Activated CD8-positive, alpha-beta T cell treated with anti-CD3 and anti-CD28 coated beads for 36 hours (primary cell): ENCODE results near the gene NEAT1. TPM values are rescaled to one million over a fixed set of nuclear protein-coding genes. Genes with fewer than 3 reads are reported as not detected.

Source experiments
- ATAC-seq: fragments of 200-7000 bp; cut with Tn5 transposase; one replicate; pipeline ENCODE4 v1.10.0; 2021; ENCODE audit warnings: mild to moderate bottlenecking, moderate library complexity
- CTCF ChIA-PET: fragments of 350-600 bp; sonication (Branson Sonifier 250); formaldehyde crosslinking; loops from one replicate; lab custom pipeline; 2021; ENCODE audit warnings: antibody characterized with exemption; lab: Charles Lee
- POLR2A ChIA-PET: fragments of 350-600 bp; sonication (Branson Sonifier 250); formaldehyde crosslinking; loops from one replicate; lab custom pipeline; 2021; ENCODE audit warnings: antibody characterized with exemption; lab: Charles Lee
- DNase-seq: peaks from one replicate; pipeline ENCODE4 v3.0.0-alpha.2; 2020
- H3K27ac Mint-ChIP-seq: one replicate; pipeline ENCODE4 v1.8.0; 2021; ENCODE audit warnings: mild to moderate bottlenecking, mixed read lengths
- H3K27me3 Mint-ChIP-seq: one replicate; pipeline ENCODE4 v1.8.0; 2021; ENCODE audit warnings: mixed read lengths
- H3K36me3 Mint-ChIP-seq: one replicate; pipeline ENCODE4 v1.8.0; 2021; ENCODE audit warnings: low read depth, mixed read lengths
- H3K4me1 Mint-ChIP-seq: one replicate; pipeline ENCODE4 v1.8.0; 2021; ENCODE audit warnings: low read depth, mixed read lengths
- H3K4me3 Mint-ChIP-seq: one replicate; pipeline ENCODE4 v1.8.0; 2021; ENCODE audit warnings: mild to moderate bottlenecking, moderate library complexity, mixed read lengths
- H3K9me3 Mint-ChIP-seq: one replicate; pipeline ENCODE4 v1.8.0; 2021; ENCODE audit warnings: mixed read lengths
- intact Hi-C: fragments of 100-400 bp; cut with micrococcal nuclease; formaldehyde crosslinking; loops from one replicate; pipeline ENCODE4 v1.10.0; 2022
- total RNA-seq, 2 experiments: library from RNA; stranded (reverse); gene quantifications; one replicate each; pipeline ENCODE4 v1.2.3, GENCODE V29; 2021
- TF ChIP-seq, protein P1 (sequence below): fragments of 200-600 bp; IDR thresholded peaks from one replicate; pipeline ENCODE4 v1.8.0; 2022; ENCODE audit warnings: antibody characterized with exemption, mild to moderate bottlenecking

Gene NEAT1
- total RNA-seq, 2 experiments from 2014 or later = 313 to 358 TPM

- ATAC-seq (peak; percentile 32), DNase-seq (peak; percentile 35)
- intact Hi-C loops = no loop called here
- peaks cover 78% of the 10 kb centered on the region for H3K4me1 Mint-ChIP-seq
- H3K27ac Mint-ChIP-seq = peak overlapping the region; percentile 87
- H3K9me3 Mint-ChIP-seq = no peaks in the 10 kb centered on the region
- peaks cover 64% of the 10 kb centered on the region for H3K36me3 Mint-ChIP-seq
- CTCF ChIA-PET = no interaction called here
- no peak overlapping the region for H3K4me3 Mint-ChIP-seq
- TF ChIP-seq, protein P1, sequence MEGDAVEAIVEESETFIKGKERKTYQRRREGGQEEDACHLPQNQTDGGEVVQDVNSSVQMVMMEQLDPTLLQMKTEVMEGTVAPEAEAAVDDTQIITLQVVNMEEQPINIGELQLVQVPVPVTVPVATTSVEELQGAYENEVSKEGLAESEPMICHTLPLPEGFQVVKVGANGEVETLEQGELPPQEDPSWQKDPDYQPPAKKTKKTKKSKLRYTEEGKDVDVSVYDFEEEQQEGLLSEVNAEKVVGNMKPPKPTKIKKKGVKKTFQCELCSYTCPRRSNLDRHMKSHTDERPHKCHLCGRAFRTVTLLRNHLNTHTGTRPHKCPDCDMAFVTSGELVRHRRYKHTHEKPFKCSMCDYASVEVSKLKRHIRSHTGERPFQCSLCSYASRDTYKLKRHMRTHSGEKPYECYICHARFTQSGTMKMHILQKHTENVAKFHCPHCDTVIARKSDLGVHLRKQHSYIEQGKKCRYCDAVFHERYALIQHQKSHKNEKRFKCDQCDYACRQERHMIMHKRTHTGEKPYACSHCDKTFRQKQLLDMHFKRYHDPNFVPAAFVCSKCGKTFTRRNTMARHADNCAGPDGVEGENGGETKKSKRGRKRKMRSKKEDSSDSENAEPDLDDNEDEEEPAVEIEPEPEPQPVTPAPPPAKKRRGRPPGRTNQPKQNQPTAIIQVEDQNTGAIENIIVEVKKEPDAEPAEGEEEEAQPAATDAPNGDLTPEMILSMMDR = no peak
- POLR2A ChIA-PET = interaction anchor here (0.6 to 3.2 kb wide), 3 partner anchors 13 to 107 kb away, joined by 3 to 28 read pairs (median 8); partner anchors contain the start of gene MALAT1
- H3K27me3 Mint-ChIP-seq = no peaks in the 10 kb centered on the region
Measured at GRCh38 chr11:65439331-65440181, 17.0 kb downstream of the NEAT1 start.

GRCh38 chr11:65440831-65441499 lies 18.4 kb downstream of the NEAT1 start:
- Mint-ChIP-seq H3K4me3 (peak overlapping the region; percentile 15), H3K36me3 (peaks cover 56% of the 10 kb centered on the region), H3K4me1 (peaks cover 63% of the 10 kb centered on the region), H3K9me3 (no peaks in the 10 kb centered on the region), H3K27me3 (no peaks in the 10 kb centered on the region), H3K27ac (peak overlapping the region; percentile 87)
- DNase-seq (no peak), ATAC-seq (peak; percentile 25)
- intact Hi-C loops = no loop called here
- TF ChIP-seq, protein P1 = no peak
- ChIA-PET POLR2A (interaction anchor here (0.9 to 3.2 kb wide), 13 partner anchors 11 to 66 kb away, joined by 3 to 28 read pairs (median 5); partner anchors contain the start of genes MALAT1 and NEAT1), CTCF (interaction anchor here (1.1 to 1.5 kb wide), 2 partner anchors 28 to 31 kb away, joined by 3 read pairs; no protein-coding TSS in a partner anchor)

GRCh38 chr11:65442842-65443331 lies 20.3 kb downstream of the NEAT1 start:
- intact Hi-C loops = no loop called here
- ATAC-seq (no peak), DNase-seq (no peak)
- POLR2A ChIA-PET = interaction anchor here (0.9 to 6.8 kb wide), 11 partner anchors 12 to 62 kb away, joined by 3 to 59 read pairs (median 6); partner anchors contain the start of genes MALAT1 and NEAT1
- Mint-ChIP-seq H3K36me3 (peaks cover 42% of the 10 kb centered on the region), H3K4me3 (no peak overlapping the region), H3K9me3 (no peaks in the 10 kb centered on the region), H3K27ac (peak overlapping the region; percentile 53), H3K27me3 (no peaks in the 10 kb centered on the region), H3K4me1 (peaks cover 47% of the 10 kb centered on the region)
- TF ChIP-seq, protein P1 = no peak
- CTCF ChIA-PET = interaction anchor here (1.1 kb wide), 1 partner anchor 26 kb away, joined by 3 read pairs; no protein-coding TSS in a partner anchor

DNA sequence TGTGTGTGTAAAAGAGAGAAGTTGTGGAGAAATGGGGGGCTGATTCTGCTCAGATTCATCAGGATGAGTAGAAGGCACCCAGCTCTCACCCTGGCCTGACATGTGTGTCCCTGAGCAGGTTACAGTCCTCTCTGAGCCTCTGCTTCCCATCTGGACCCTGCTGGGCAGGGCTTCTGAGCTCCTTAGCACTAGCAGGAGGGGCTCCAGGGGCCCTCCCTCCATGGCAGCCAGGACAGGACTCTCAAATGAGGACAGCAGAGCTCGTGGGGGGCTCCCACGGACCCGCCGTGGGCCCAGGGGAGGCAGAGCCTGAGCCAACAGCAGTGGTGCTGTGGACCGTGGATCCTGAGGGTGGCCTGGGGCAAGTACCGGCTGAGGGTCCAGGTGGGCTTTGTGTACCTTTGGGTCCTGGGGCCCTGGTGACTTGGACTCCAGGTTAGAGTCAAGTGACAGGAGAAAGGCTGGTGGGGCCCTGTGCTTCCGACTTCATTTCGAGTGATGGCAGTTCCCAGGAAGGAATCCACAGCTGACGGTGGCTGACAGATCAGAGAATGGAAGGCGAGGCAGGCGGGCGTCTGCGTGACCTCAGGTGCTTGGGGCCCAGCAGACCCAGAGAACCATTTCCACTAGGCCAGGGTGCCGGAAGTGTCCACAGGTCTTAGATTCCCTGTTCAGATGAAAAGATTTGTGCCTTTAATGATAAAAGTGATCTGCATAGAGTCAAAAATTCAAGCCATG lies 21.9 kb downstream of the NEAT1 start:
- ChIA-PET CTCF (no interaction called here), POLR2A (interaction anchor here (1.0 to 6.8 kb wide), 10 partner anchors 11 to 85 kb away, joined by 3 to 59 read pairs (median 3); partner anchors contain the start of genes MALAT1 and NEAT1)
- Mint-ChIP-seq H3K9me3 (peaks cover 2% of the 10 kb centered on the region), H3K4me1 (peaks cover 43% of the 10 kb centered on the region), H3K27ac (peak overlapping the region; percentile 53), H3K27me3 (no peaks in the 10 kb centered on the region), H3K4me3 (no peak overlapping the region), H3K36me3 (peaks cover 28% of the 10 kb centered on the region)
- TF ChIP-seq, protein P1 = no peak
- intact Hi-C loops = no loop called here
- ATAC-seq (no peak), DNase-seq (no peak)
